H1 (cell line): Measurements from ENCODE around the gene BRD9. TPM values are rescaled to one million over a fixed set of nuclear protein-coding genes. Genes with fewer than 3 reads are reported as not detected.
A peak's percentile ranks its signal among the peaks of the same experiment; 100 is the strongest.

Experiments used
- CTCF ChIA-PET: fragments of 300-600 bp; sonication (Branson Sonifier 250); formaldehyde crosslinking; loops from one replicate; lab custom pipeline; 2021; ENCODE audit not compliant: partially characterized antibody; lab: Charles Lee
- POLR2A ChIA-PET: fragments of 300-600 bp; sonication (Branson Sonifier 250); formaldehyde crosslinking; loops from one replicate; lab custom pipeline; 2021; ENCODE audit warnings: inconsistent platforms; ENCODE audit not compliant: partially characterized antibody; lab: Charles Lee
- DNase-seq, 2 experiments: peaks; one replicate each; pipeline versions ENCODE4 v3.0.0 to v3.0.0-alpha.2; 2010 to 2022; ENCODE audit warnings: low spot score in 2 of 2, low read depth in 1 of 2, mixed read lengths in 1 of 2
- FAIRE-seq: peaks from 2 replicates; lab custom pipeline; 2011; peaks lifted over from hg19 to GRCh38; lab: Jason Lieb, UNC
- H2AFZ ChIP-seq: 2 replicates; pipeline ENCODE4 v1.8.1; 2012; ENCODE audit warnings: low read length, inconsistent platforms
- H2AK5ac ChIP-seq: 2 replicates; pipeline ENCODE4 v1.6.1; 2013; ENCODE audit warnings: low read depth, low read length
- H2BK120ac ChIP-seq: replicated peaks from 2 replicates; pipeline ENCODE3; 2013; ENCODE audit warnings: low read depth, low read length, inconsistent platforms
- H2BK12ac ChIP-seq: 2 replicates; pipeline ENCODE4 v1.6.1; 2013; ENCODE audit warnings: low read depth, low read length
- H2BK15ac ChIP-seq: 2 replicates; pipeline ENCODE4 v1.6.1; 2013; ENCODE audit warnings: low read length
- H2BK20ac ChIP-seq: 2 replicates; pipeline ENCODE4 v1.6.1; 2013; ENCODE audit warnings: low read length
- H2BK5ac ChIP-seq: 2 replicates; pipeline ENCODE4 v1.6.1; 2013; ENCODE audit warnings: low read depth, low read length
- H3K14ac ChIP-seq: 2 replicates; pipeline ENCODE4 v1.6.1; 2013; ENCODE audit warnings: inconsistent platforms; ENCODE audit not compliant: insufficient read length
- H3K18ac ChIP-seq: 2 replicates; pipeline ENCODE4 v1.6.1; 2013; ENCODE audit warnings: low read length; ENCODE audit errors: extremely low read depth
- H3K23ac ChIP-seq: 2 replicates; pipeline ENCODE4 v1.6.1; 2013; ENCODE audit warnings: inconsistent platforms; ENCODE audit not compliant: insufficient read length
- H3K23me2 ChIP-seq: 2 replicates; pipeline ENCODE4 v1.6.1; 2013; ENCODE audit warnings: low read depth, low read length
- H3K27ac ChIP-seq: 2 replicates; pipeline ENCODE4 v1.6.1; 2011; ENCODE audit warnings: low read depth, low read length, inconsistent platforms
- H3K27me3 ChIP-seq, 4 experiments: replicated peaks in 1 of 4; 1 replicate in 1 of 4; 2 replicates in 3 of 4; pipeline versions ENCODE4 v1.6.1 to v1.8.1; 2011 to 2013; ENCODE audit warnings: low read length in 3 of 4, mild to moderate bottlenecking in 3 of 4, inconsistent platforms in 2 of 4, mixed read lengths in 2 of 4, moderate library complexity in 1 of 4; ENCODE audit not compliant: control insufficient read depth in 3 of 4, insufficient read depth in 3 of 4; ENCODE audit errors: extremely low read depth in 1 of 4
- H3K36me3 ChIP-seq, 4 experiments: 2 replicates each; pipeline versions ENCODE4 v1.6.1 to v1.8.1; 2011 to 2013; ENCODE audit warnings: mild to moderate bottlenecking in 4 of 4, low read length in 3 of 4, moderate library complexity in 2 of 4, control low read depth in 1 of 4, inconsistent platforms in 1 of 4; ENCODE audit not compliant: insufficient read depth in 4 of 4, control insufficient read depth in 2 of 4
- H3K4ac ChIP-seq: replicated peaks from 2 replicates; pipeline ENCODE3; 2013; ENCODE audit warnings: low read length, low read depth, mixed read lengths, inconsistent platforms; ENCODE audit not compliant: insufficient read length
- H3K4me1 ChIP-seq, 4 experiments: replicated peaks in 1 of 4; 1 replicate in 1 of 4; 2 replicates in 3 of 4; pipeline versions ENCODE4 v1.6.1 to v1.8.1; 2011 to 2013; ENCODE audit warnings: low read length in 3 of 4, inconsistent platforms in 2 of 4, mixed read lengths in 1 of 4; ENCODE audit not compliant: insufficient read depth in 4 of 4, control insufficient read depth in 3 of 4
- H3K4me2 ChIP-seq, 2 experiments: 2 replicates each; pipeline versions ENCODE4 v1.6.1 to v1.8.1; 2011 to 2013; ENCODE audit warnings: low read depth in 2 of 2, low read length in 2 of 2, control low read depth in 1 of 2, inconsistent platforms in 1 of 2, mild to moderate bottlenecking in 1 of 2; ENCODE audit not compliant: insufficient read depth in 1 of 2
- H3K4me3 ChIP-seq, 4 experiments: fragments of 200-600, 300-600 bp in 1 of 4; sonication (generic), shearing (Covaris generic), sonication (Bioruptor Twin) in 1 of 4; 2 replicates each; pipeline versions ENCODE4 v1.5.1 to v1.8.1; 2011 to 2016; ENCODE audit warnings: low read length in 4 of 4, low read depth in 3 of 4, control low read depth in 2 of 4, inconsistent platforms in 2 of 4, mild to moderate bottlenecking in 2 of 4, mixed read lengths in 1 of 4, moderate library complexity in 1 of 4; ENCODE audit not compliant: insufficient read depth in 2 of 4; ENCODE audit errors: extremely low read depth in 1 of 4
- H3K56ac ChIP-seq: replicated peaks from 2 replicates; pipeline ENCODE3; 2013; ENCODE audit warnings: low read depth, mild to moderate bottlenecking, mixed read lengths, low read length, inconsistent platforms; ENCODE audit not compliant: insufficient read length
- H3K79me1 ChIP-seq: 2 replicates; pipeline ENCODE4 v1.6.1; 2013; ENCODE audit warnings: low read depth, low read length, control low read depth
- H3K79me2 ChIP-seq, 2 experiments: 2 replicates each; pipeline versions ENCODE4 v1.6.1 to v1.8.1; 2012 to 2013; ENCODE audit warnings: low read length in 2 of 2, mild to moderate bottlenecking in 2 of 2, inconsistent platforms in 1 of 2; ENCODE audit not compliant: insufficient read depth in 2 of 2, control insufficient read depth in 1 of 2
- H3K9ac ChIP-seq, 4 experiments: replicated peaks in 1 of 4; 1 replicate in 1 of 4; 2 replicates in 3 of 4; pipeline versions ENCODE4 v1.6.1 to v1.8.1; 2011 to 2013; ENCODE audit warnings: low read depth in 3 of 4, low read length in 3 of 4, control low read depth in 2 of 4, mild to moderate bottlenecking in 2 of 4, moderate library complexity in 2 of 4, inconsistent platforms in 1 of 4; ENCODE audit errors: extremely low read depth in 1 of 4
- H3K9me3 ChIP-seq, 2 experiments: 2 replicates each; pipeline versions ENCODE4 v1.6.1 to v1.8.1; 2012 to 2013; ENCODE audit warnings: mild to moderate bottlenecking in 2 of 2, moderate library complexity in 2 of 2, control low read depth in 1 of 2, inconsistent platforms in 1 of 2, low read depth in 1 of 2, low read length in 1 of 2, mixed read lengths in 1 of 2; ENCODE audit not compliant: insufficient read depth in 2 of 2
- H4K20me1 ChIP-seq, 2 experiments: replicated peaks in 1 of 2; 2 replicates each; pipeline versions ENCODE3 to v1.8.1; 2011 to 2013; ENCODE audit warnings: inconsistent platforms in 2 of 2, low read length in 2 of 2, mild to moderate bottlenecking in 1 of 2; ENCODE audit not compliant: insufficient read depth in 2 of 2, control insufficient read depth in 1 of 2
- H4K5ac ChIP-seq: 2 replicates; pipeline ENCODE4 v1.6.1; 2013; ENCODE audit warnings: low read length, low read depth, mixed read lengths, inconsistent platforms; ENCODE audit not compliant: insufficient read length
- H4K8ac ChIP-seq: 2 replicates; pipeline ENCODE4 v1.8.0; 2013; ENCODE audit warnings: mild to moderate bottlenecking, moderate library complexity, low read length, inconsistent platforms; ENCODE audit not compliant: insufficient read depth; ENCODE audit errors: extremely low read depth
- H4K91ac ChIP-seq: replicated peaks from 2 replicates; pipeline ENCODE3; 2013; ENCODE audit warnings: low read length, mixed read lengths, inconsistent platforms; ENCODE audit not compliant: insufficient read length
- CHD2 ChIP-seq: IDR thresholded peaks from 2 replicates; pipeline ENCODE4 v1.6.1; 2012; ENCODE audit warnings: low read length, improper control_type of control experiment
- POU5F1 ChIP-seq: IDR thresholded peaks from 2 replicates; pipeline ENCODE4 v1.6.1; 2011; ENCODE audit warnings: low read depth, mild to moderate bottlenecking, low read length, moderate library complexity
- WGBS, 2 experiments: shearing (Covaris generic) in 1 of 2; methylation state at CpG; one replicate each; pipeline versions ENCODE4 v1.1.6 to v1.1.7; 2013 to 2015; ENCODE audit warnings: low lambda C conversion rate in 2 of 2, mixed read lengths in 2 of 2, inconsistent platforms in 1 of 2, low coverage in 1 of 2, missing lambda C conversion rate in 1 of 2; ENCODE audit not compliant: insufficient replicate concordance in 2 of 2, insufficient coverage in 1 of 2, insufficient read length in 1 of 2; ENCODE audit errors: extremely low coverage in 1 of 2, missing lambda C conversion rate in 1 of 2; 5-methylcytosine and 5-hydroxymethylcytosine counted together
- polyA plus RNA-seq, 7 experiments: library from polyadenylated mRNA; depleted of rRNA in 3 of 7; stranded (reverse) in 5 of 7; unstranded in 2 of 7; fragments of >200 nt in 5 of 7; fragments of 200-250 nt in 2 of 7; gene quantifications; 1 replicate in 5 of 7; 2 replicates in 1 of 7; 4 replicates in 1 of 7; pipeline versions ENCODE4 v1.2.1 to v1.2.3, GENCODE V29; 2011 to 2013; ENCODE audit warnings: missing spikeins in 2 of 7, mixed read lengths in 2 of 7
- total RNA-seq: library from RNA; stranded (reverse); fragmentation: NEBNext Ultra II Directional; extraction: Animal tissue kit (Norgen Biotek cat#: 25700); gene quantifications from 2 replicates; pipeline ENCODE4 v1.2.1, GENCODE V29; 2021

The BRD9 gene
- total and polyA plus RNA-seq, 2 of the 8 experiments (the other 6 are each of a cell fraction or from before 2014, with no cell fraction given) = 9.3 to 49.4 TPM

GRCh38 chr5:936149-937144 is 43.8 kb upstream of the BRD9 start:
- no peak overlapping the region for H3K4me3 ChIP-seq
- H3K14ac ChIP-seq = no peak overlapping the region
- no peak overlapping the region for H3K27ac ChIP-seq
- H3K79me2 ChIP-seq = no peaks in the 10 kb centered on the region
- H2AK5ac ChIP-seq = no peak overlapping the region
- no peak overlapping the region for H2BK20ac ChIP-seq
- H4K8ac ChIP-seq = no peak overlapping the region
- H4K5ac ChIP-seq = no peak overlapping the region
- H4K20me1 ChIP-seq = no peaks in the 10 kb centered on the region
- TF ChIP-seq CHD2 (no peak), POU5F1 (no peak)
- TF ChIP-seq, all 59 proteins: peak for 0
- Histone ChIP-seq H3K4me1 (no peaks in the 10 kb centered on the region), H3K4ac (no peak overlapping the region), H4K91ac (no peak overlapping the region), H2AFZ (no peak overlapping the region), H3K23me2 (no peaks in the 10 kb centered on the region), H3K36me3 (no peaks in the 10 kb centered on the region), H2BK15ac (no peak overlapping the region), H3K79me1 (no peaks in the 10 kb centered on the region), H3K56ac (no peak overlapping the region), H3K18ac (no peak overlapping the region), H3K9ac (no peak overlapping the region), H3K23ac (no peak overlapping the region), H3K9me3 (no peaks in the 10 kb centered on the region), H3K4me2 (no peak overlapping the region), H2BK5ac (no peak overlapping the region), H3K27me3 (no peaks in the 10 kb centered on the region; a peak in 1 of 7 replicates), H2BK120ac (no peak overlapping the region), H2BK12ac (no peak overlapping the region)
- 92% methylated on average over 19 of the region's 19 CpGs; no CpG with 5 or more reads in 1 of the 2 experiments for WGBS, 2 experiments
- FAIRE-seq (no peak), DNase-seq (peak in 1 of 2 experiments; percentile 20)
- CTCF ChIA-PET = interaction anchor here (0.7 to 2.0 kb wide), 8 partner anchors 9 to 234 kb away, joined by 3 to 7 read pairs (median 3); no protein-coding TSS in a partner anchor
- POLR2A ChIA-PET = no interaction called here
